A673 (cell line): ENCODE measurements around the gene MYO5B.

Source experiments
- CTCF ChIP-seq: fragments of 300-800, 200-600 bp; sonication (generic); conservative IDR thresholded peaks from 2 replicates; pipeline ENCODE4 v1.5.1; 2017; ENCODE audit warnings: low read depth, mild to moderate bottlenecking, antibody characterized with exemption, low read length, moderate library complexity, mixed read lengths
- EZH2 ChIP-seq: fragments of 200-600 bp; sonication (generic); IDR thresholded peaks from 2 replicates; pipeline ENCODE4 v1.6.1; 2017; ENCODE audit warnings: borderline replicate concordance, low read depth, mild to moderate bottlenecking, mixed read lengths, antibody characterized with exemption, low read length; ENCODE audit not compliant: poor library complexity, severe bottlenecking

- TF ChIP-seq CTCF (no peak), EZH2 (no peak)
Observed at GRCh38 chr18:50131591-50131990, 63.4 kb downstream of the MYO5B start.
